ENCODE results near the gene FOXC2.

The FOXC2 gene

GRCh38 chr16:86533076-86533475 is 33.6 kb upstream of the FOXC2 start:
- no peak for DNase-seq (ENCODE audit: low read depth)

DNA sequence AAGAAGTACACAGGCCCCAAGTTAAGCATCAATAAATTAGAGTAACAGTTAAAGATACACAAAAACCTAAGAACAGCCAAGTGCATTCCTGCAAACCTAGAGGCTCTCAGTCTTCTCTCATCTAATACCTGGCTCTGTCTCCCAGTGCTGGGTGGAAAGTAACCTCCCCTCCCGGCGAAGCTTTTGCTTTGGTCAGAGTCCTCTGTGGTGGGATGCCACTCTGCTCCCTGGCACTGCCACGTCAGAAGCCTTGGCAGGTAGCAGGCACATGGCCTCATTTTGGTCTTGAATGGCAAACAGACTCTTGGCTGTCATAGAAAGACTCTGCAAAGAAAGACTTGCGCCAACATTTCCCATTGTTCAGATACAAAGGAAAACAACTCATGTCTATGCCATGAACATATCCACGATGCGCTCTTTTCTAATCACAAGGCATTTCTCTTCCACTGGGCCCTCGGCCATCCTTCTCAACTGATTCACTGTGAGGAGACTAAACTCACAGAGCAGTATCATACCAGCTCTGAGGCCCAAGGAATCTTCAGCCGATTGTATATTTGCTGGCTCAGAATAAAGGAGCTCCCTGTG is 32.8 kb upstream of the FOXC2 start:
- no peak for DNase-seq (ENCODE audit: low read depth)

DNA sequence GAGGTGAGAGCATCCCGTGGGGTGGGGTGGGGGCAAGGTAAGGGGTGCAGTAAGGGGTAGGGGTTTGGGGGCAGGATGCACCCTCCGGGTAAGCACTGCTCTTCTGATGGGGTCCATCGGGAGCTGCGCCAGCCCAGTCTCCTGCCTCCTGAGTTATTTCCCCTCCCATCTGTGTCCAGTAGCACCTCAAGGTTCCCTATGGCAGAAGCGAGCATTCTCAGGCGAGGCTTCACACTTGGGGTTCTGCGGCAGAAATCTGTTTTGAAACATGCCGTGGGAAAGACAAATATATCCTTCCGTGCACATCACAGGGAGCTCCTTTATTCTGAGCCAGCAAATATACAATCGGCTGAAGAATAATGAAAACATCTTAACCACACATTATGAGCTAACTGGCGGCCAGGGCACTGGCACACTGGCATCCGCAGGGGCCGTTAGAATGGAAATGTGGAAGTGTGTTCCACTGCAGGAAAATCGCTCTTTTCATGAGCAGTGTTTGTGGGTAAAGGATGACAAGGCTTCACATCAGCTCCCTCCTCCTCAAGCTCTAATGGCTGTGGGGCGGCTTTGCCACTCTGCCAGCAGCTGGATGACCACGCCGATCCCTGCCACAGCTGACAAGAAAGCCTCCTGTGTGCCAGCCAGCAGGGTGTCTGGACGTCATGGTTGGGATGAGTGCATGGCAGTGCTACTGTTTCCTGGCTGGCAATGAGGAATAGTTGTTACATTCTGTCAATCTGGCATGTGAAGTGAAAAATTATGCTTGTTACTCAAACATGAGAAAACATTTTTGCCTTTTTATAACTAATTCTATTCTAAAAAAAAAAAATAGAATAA is 31.6 kb upstream of the FOXC2 start:
- DNase-seq (ENCODE audit: low read depth): no peak

- DNase-seq (ENCODE audit: low read depth): no peak
Observed at GRCh38 chr16:86536621-86537020, 30.0 kb upstream of the FOXC2 start.

DNA sequence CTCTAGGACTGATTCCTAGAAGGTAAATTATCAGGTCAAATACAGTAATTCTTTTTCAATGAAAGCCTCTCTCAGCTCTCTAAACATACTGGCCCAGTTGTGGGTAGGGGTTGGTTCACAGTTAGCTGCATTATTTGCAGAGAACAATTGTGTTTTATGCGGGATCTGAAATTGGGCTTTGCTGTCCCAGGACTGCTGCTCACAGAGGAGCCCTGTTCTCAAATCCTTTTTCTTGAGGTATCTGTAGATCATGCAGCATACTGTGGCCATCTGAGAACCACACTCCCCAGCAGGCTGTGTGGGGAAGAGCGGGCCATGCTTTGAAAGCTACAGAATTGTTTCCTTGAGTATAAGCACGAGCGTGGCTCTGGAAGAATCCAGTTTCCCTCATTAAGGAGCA is 29.1 kb upstream of the FOXC2 start:
- DNase-seq (ENCODE audit: low read depth): no peak

DNA sequence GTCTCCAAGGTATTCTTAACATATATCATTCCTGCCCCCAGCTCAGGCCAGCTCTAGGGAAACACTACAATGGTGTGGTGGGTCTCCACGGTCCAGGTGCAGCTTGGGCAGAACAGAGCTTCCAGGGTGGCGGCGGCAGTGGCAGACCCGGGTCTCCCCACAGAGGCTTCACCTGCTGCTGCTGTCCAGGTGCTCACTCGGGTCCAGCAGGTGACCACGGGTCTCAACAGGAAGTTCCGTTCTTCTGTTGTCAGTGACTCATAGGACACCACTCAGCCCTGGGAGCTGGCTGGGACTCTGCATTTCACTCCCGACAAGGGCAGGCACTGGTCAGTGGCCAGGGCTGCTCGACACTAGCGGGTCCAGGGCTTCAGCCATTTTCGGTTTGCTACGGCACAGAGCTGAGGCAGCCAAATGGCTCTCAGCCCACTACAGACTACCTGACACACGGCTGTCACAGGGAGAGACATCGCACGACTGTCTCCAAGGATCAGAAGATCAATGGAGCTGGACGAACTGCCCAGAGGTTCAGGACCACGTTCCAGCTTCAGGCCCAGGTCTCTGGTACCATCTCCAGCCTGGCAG is 28.3 kb upstream of the FOXC2 start:
- no peak for DNase-seq (ENCODE audit: low read depth)

GRCh38 chr16:86540894-86541293 is 25.7 kb upstream of the FOXC2 start:
- no peak for DNase-seq (ENCODE audit: low read depth)

GRCh38 chr16:86541560-86541959 is 25.1 kb upstream of the FOXC2 start:
- no peak for DNase-seq (ENCODE audit: low read depth)

GRCh38 chr16:86542756-86543750 is 23.6 kb upstream of the FOXC2 start:
- DNase-seq (ENCODE audit: low read depth): no peak

DNA sequence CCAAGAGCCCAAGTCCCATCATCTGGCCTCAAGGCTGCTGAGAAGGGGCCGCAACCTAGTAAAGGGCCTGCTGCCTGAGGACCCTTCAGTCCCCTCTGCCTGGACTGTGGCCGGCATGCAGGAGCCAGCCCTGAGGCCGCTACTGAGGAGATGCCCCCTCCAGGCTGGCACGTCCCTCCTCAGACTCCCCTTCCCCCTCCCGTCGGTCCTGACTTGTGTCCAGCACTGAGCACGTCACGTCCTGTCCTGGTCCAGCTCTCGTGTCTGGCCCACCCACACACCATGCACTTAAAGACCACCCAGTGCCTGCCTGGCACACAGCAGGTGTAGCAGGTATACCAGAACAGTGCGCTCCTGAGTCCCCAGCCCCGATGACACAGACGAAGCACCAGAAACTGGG is 21.1 kb upstream of the FOXC2 start:
- DNase-seq (ENCODE audit: low read depth): no peak

DNA sequence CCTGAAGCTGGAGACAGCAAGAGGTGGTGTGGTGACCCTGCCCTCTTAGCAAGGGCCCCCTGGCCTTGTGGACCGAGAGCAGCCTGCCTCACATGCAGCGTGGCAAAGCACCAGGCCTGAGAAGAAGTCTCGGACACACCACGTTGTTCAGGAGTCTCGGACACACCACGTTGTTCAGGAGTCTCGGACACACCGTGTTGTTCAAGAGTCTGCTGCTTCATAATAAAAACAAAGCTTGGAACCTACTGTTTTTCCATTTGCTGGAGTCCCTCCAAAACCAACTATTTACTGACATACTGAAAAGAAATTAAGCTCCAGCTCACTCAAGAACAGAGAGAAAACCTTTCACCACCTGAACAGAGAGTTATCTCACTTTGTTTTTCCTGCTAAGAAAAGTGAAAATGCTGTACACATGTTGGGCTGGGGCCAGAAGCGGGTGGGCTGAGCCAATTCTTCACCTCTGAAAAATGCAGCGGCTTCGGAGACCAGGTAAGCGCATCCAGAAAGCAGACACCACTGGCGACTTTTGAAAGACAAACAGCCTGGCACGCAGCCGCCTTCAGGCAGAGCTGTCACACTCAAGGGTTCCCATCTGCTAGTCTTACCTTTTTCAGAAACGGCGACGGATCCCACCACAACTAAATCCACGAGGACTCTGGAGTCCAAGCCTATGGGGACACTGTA is 20.5 kb upstream of the FOXC2 start:
- no peak for DNase-seq (ENCODE audit: low read depth)

- no peak for DNase-seq (ENCODE audit: low read depth)
Observed at GRCh38 chr16:86546638-86547013, 20.0 kb upstream of the FOXC2 start.

GRCh38 chr16:86547286-86547685 is 19.3 kb upstream of the FOXC2 start:
- no peak for DNase-seq (ENCODE audit: low read depth)

GRCh38 chr16:86549076-86549892 is 17.3 kb upstream of the FOXC2 start:
- no peak for DNase-seq (ENCODE audit: low read depth)

DNA sequence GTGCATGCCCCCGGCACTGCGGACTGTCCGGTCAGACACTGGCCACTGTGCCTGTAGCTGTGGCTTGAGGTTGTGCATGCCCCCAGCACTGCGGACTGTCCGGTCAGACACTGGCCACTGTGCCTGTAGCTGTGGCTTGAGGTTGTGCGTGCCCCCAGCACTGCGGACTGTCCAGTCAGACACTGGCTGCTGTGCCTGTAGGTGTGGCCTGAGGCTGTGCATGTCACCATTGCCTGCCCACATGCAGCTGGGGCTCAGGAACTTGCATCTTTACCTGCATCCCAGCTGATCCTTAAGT is 16.8 kb upstream of the FOXC2 start:
- DNase-seq (ENCODE audit: low read depth): no peak

- no peak for DNase-seq (ENCODE audit: low read depth)
Observed at GRCh38 chr16:86550281-86550680, 16.3 kb upstream of the FOXC2 start.

GRCh38 chr16:86553356-86553755 is 13.3 kb upstream of the FOXC2 start:
- DNase-seq (ENCODE audit: low read depth): no peak

DNA sequence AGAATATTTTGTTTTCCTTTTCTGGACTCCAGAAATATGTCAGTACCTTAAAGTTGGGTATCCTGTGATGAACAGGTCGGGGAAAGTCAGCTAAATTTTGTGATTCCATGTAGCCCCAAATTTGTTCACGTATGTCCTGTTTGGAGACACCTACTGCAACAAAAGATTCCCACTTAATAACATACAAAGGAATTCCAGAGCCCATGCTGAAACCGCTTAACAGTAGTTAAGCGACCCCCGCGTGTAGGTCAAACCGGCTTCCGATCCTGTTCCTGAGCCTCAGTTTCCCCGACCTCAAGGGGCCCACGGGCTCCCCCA is 12.1 kb upstream of the FOXC2 start:
- DNase-seq (ENCODE audit: low read depth): no peak

GRCh38 chr16:86554917-86555703 is 11.5 kb upstream of the FOXC2 start, which contains the start of gene MTHFSD:
Gene MTHFSD (minus strand): TSS chr16:86555235. CDS start chr16:86555184, 51 bp downstream.
- DNase-seq (ENCODE audit: low read depth): peak; percentile 89

GRCh38 chr16:86555704-86556075 is 10.9 kb upstream of the FOXC2 start:
- DNase-seq (ENCODE audit: low read depth): no peak
